K562 (cell line): ENCODE results near the gene RUVBL2. TPM values are rescaled to one million over a fixed set of nuclear protein-coding genes. Genes with fewer than 3 reads are reported as not detected.

Experiments
- BRD9 ChIP-seq: fragments of 450-650 bp; IDR thresholded peaks from 2 replicates; pipeline ENCODE4 v1.6.1; 2018; ENCODE audit warnings: low read depth; ENCODE audit not compliant: partially characterized antibody
- CBX1 ChIP-seq: sonication (generic); IDR thresholded peaks from 2 replicates; pipeline ENCODE4 v1.6.1; 2016; ENCODE audit warnings: antibody characterized with exemption, low read depth, mild to moderate bottlenecking
- CHAMP1 ChIP-seq: fragments of 450-650 bp; IDR thresholded peaks from 2 replicates; pipeline ENCODE4 v1.6.1; 2016; ENCODE audit warnings: mild to moderate bottlenecking
- DLX4 ChIP-seq: fragments of 250-450 bp; sonication (Bioruptor Pico); IDR thresholded peaks from 2 replicates; pipeline ENCODE4 v1.6.1; 2021; ENCODE audit warnings: mild to moderate bottlenecking
- FOXP4 ChIP-seq: sonication (generic); formaldehyde crosslinking; IDR thresholded peaks from 2 replicates; pipeline ENCODE4 v1.8.0; 2022; ENCODE audit warnings: mild to moderate bottlenecking, missing genetic modification reagents, borderline replicate concordance
- GATAD2A ChIP-seq: fragments of 450-650 bp; IDR thresholded peaks from 2 replicates; pipeline ENCODE4 v1.6.1; 2017
- GTF2B ChIP-seq: IDR thresholded peaks from 2 replicates; pipeline ENCODE4 v1.6.1; 2011; ENCODE audit not compliant: insufficient read length; ENCODE audit errors: extremely low read depth
- HDGF ChIP-seq: fragments of 450-650 bp; IDR thresholded peaks from 2 replicates; pipeline ENCODE4 v1.6.1; 2016
- HMGXB4 ChIP-seq: sonication (generic); formaldehyde crosslinking; IDR thresholded peaks from 2 replicates; pipeline ENCODE4 v1.8.1; 2023; ENCODE audit warnings: mild to moderate bottlenecking, missing genetic modification reagents
- HNRNPUL1 ChIP-seq: fragments of 200-400 bp; formaldehyde crosslinking; IDR thresholded peaks from 2 replicates; pipeline ENCODE4 v1.6.1; 2017; ENCODE audit warnings: low read length
- MED1 ChIP-seq: sonication (generic); formaldehyde crosslinking; IDR thresholded peaks from 2 replicates; pipeline ENCODE4 v1.8.1; 2023; ENCODE audit warnings: missing genetic modification reagents, borderline replicate concordance
- MEIS2 ChIP-seq: fragments of 450-650 bp; IDR thresholded peaks from 2 replicates; pipeline ENCODE4 v1.6.1; 2014; ENCODE audit warnings: mild to moderate bottlenecking; ENCODE audit not compliant: partially characterized antibody
- RBM34 ChIP-seq: fragments of 200-400 bp; formaldehyde crosslinking; IDR thresholded peaks from 2 replicates; pipeline ENCODE4 v1.6.1; 2018; ENCODE audit warnings: low read length, borderline replicate concordance; ENCODE audit not compliant: insufficient read depth
- SFPQ ChIP-seq: fragments of 200-400 bp; formaldehyde crosslinking; IDR thresholded peaks from 2 replicates; pipeline ENCODE4 v1.6.1; 2017; ENCODE audit warnings: mild to moderate bottlenecking, low read depth, low read length, moderate library complexity
- TEAD1 ChIP-seq, 2 experiments: fragments of 450-650 bp in 1 of 2; sonication (generic) in 1 of 2; formaldehyde crosslinking; IDR thresholded peaks; 2 replicates each; pipeline versions ENCODE4 v1.4.0 to v1.8.0; 2020 to 2022; ENCODE audit warnings: mild to moderate bottlenecking in 2 of 2, missing genetic modification reagents in 1 of 2
- ZC3H11A ChIP-seq: IDR thresholded peaks from 2 replicates; pipeline ENCODE4 v1.6.1; 2012; ENCODE audit warnings: low read depth, low read length, improper control_type of control experiment
- ZNF324 ChIP-seq: fragments of 250-450 bp; sonication (Bioruptor Pico); IDR thresholded peaks from 2 replicates; pipeline ENCODE4 v1.4.0; 2020; ENCODE audit warnings: mild to moderate bottlenecking
- ZNF586 ChIP-seq: fragments of 450-650 bp; formaldehyde crosslinking; conservative IDR thresholded peaks from 2 replicates; pipeline ENCODE4 v1.4.0; 2020; ENCODE audit warnings: mild to moderate bottlenecking, moderate library complexity
- ZZZ3 ChIP-seq: fragments of 450-650 bp; IDR thresholded peaks from 2 replicates; pipeline ENCODE4 v1.6.1; 2016; ENCODE audit warnings: antibody characterized with exemption, mild to moderate bottlenecking, moderate library complexity
- polyA plus RNA-seq, 8 experiments: library from polyadenylated mRNA; depleted of rRNA in 4 of 8; stranded (reverse) in 5 of 8; unstranded in 3 of 8; fragments of >200 nt; fragmentation: Nextera tagmentation in 2 of 8; fragmentation: Illumina TruSeq in 1 of 8; extraction: Ambion mirVana in 2 of 8; extraction: Trizol in 1 of 8; gene quantifications; 2 replicates each; pipeline versions ENCODE4 v1.2.1 to v1.2.3, GENCODE V29; 2011 to 2014; ENCODE audit warnings: inconsistent platforms in 1 of 8, missing spikeins in 1 of 8
- total RNA-seq, 7 experiments: library from RNA; depleted of rRNA in 6 of 7; stranded (reverse); fragments of >200 nt in 6 of 7; fragmentation: Illumina TruSeq in 2 of 7; extraction: Trizol in 2 of 7; gene quantifications; 2 replicates each; pipeline versions ENCODE4 v1.2.1 to v1.2.3, GENCODE V29; 2011 to 2021; ENCODE audit warnings: low replicate concordance in 1 of 7

The RUVBL2 gene
- total and polyA plus RNA-seq, 9 of the 15 experiments (the other 6 are each of a cell fraction or from before 2014, with no cell fraction given), result 71.4 to 453 (median 237) TPM

- no peak for TF ChIP-seq DLX4 (CRISPR knock-in tag)
- TF ChIP-seq MEIS2, result no peak
- no peak for TF ChIP-seq MED1 (CRISPR knock-in tag)
- TF ChIP-seq FOXP4 (CRISPR knock-in tag), result no peak
- no peak for TF ChIP-seq ZZZ3
- no peak for TF ChIP-seq GTF2B
- TF ChIP-seq GATAD2A, result no peak
- TF ChIP-seq TEAD1 (CRISPR knock-in tag; IDR thresholded peaks at IDR 0.05), result no peak
- TF ChIP-seq HMGXB4, result no peak
- TF ChIP-seq CBX1, result no peak
- TF ChIP-seq ZNF324 (CRISPR knock-in tag), result no peak
- no peak for TF ChIP-seq HNRNPUL1
- no peak for TF ChIP-seq BRD9
- TF ChIP-seq ZC3H11A, result no peak
- no peak for TF ChIP-seq RBM34
- TF ChIP-seq SFPQ, result no peak
- TF ChIP-seq ZNF586 (CRISPR knock-in tag), result no peak
- no peak for TF ChIP-seq CHAMP1
- no peak for TF ChIP-seq HDGF
Measured at GRCh38 chr19:48991873-48992580, 1.7 kb upstream of the RUVBL2 start (continued).
